Mesenchymal stem cell (in vitro differentiated cells and primary cell): ENCODE results near the gene CCDC158.
A peak's percentile ranks its signal among the peaks of the same experiment; 100 is the strongest.

Experiments used
- DNase-seq: peaks from one replicate; pipeline ENCODE4 v3.0.0-alpha.2; 2013
- H2AFZ ChIP-seq: one replicate; pipeline ENCODE4 v1.6.1; 2013; ENCODE audit warnings: low read depth, mild to moderate bottlenecking, control low read depth, inconsistent platforms, low read length, moderate library complexity
- H2AK5ac ChIP-seq: 2 replicates; pipeline ENCODE4 v1.6.1; 2013; ENCODE audit warnings: low read length, moderate library complexity, mild to moderate bottlenecking, inconsistent platforms; ENCODE audit not compliant: severe bottlenecking
- H2BK120ac ChIP-seq: one replicate; pipeline ENCODE4 v1.6.1; 2013; ENCODE audit warnings: low read depth, mild to moderate bottlenecking, inconsistent platforms, low read length, moderate library complexity
- H2BK12ac ChIP-seq, 2 experiments: one replicate each; pipeline ENCODE4 v1.6.1; 2013; ENCODE audit warnings: inconsistent platforms in 2 of 2, low read length in 2 of 2, mild to moderate bottlenecking in 2 of 2, moderate library complexity in 2 of 2, control low read depth in 1 of 2
- H2BK15ac ChIP-seq: one replicate; pipeline ENCODE4 v1.6.1; 2013; ENCODE audit warnings: mild to moderate bottlenecking, low read depth, inconsistent platforms; ENCODE audit not compliant: poor library complexity, severe bottlenecking
- H2BK5ac ChIP-seq: 2 replicates; pipeline ENCODE4 v1.6.1; 2013; ENCODE audit warnings: low read depth, mild to moderate bottlenecking, low read length, control low read depth, inconsistent platforms; ENCODE audit not compliant: poor library complexity, severe bottlenecking
- H3K14ac ChIP-seq, 2 experiments: one replicate each; pipeline ENCODE4 v1.6.1; 2013; ENCODE audit warnings: inconsistent platforms in 2 of 2, low read length in 2 of 2, control low read depth in 1 of 2, mild to moderate bottlenecking in 1 of 2, moderate library complexity in 1 of 2
- H3K18ac ChIP-seq, 2 experiments: one replicate each; pipeline ENCODE4 v1.6.1; 2013; ENCODE audit warnings: inconsistent platforms in 2 of 2, low read length in 2 of 2, control low read depth in 1 of 2, low read depth in 1 of 2, mild to moderate bottlenecking in 1 of 2
- H3K23ac ChIP-seq, 2 experiments: one replicate each; pipeline ENCODE4 v1.6.1; 2013; ENCODE audit warnings: inconsistent platforms in 2 of 2, low read length in 2 of 2, mild to moderate bottlenecking in 2 of 2, moderate library complexity in 2 of 2, control low read depth in 1 of 2
- H3K27ac ChIP-seq: 2 replicates; pipeline ENCODE4 v1.5.1; 2013; ENCODE audit warnings: mild to moderate bottlenecking, moderate library complexity, low read length, control low read depth, inconsistent platforms; ENCODE audit not compliant: poor library complexity, severe bottlenecking
- H3K27me3 ChIP-seq, 2 experiments: 2 replicates each; pipeline versions ENCODE4 v1.6.1 to v1.7.0; 2013; ENCODE audit warnings: low read length in 2 of 2, mild to moderate bottlenecking in 2 of 2, moderate library complexity in 2 of 2, control low read depth in 1 of 2, inconsistent platforms in 1 of 2; ENCODE audit not compliant: control insufficient read depth in 1 of 2, insufficient read depth in 1 of 2
- H3K36me3 ChIP-seq, 2 experiments: 2 replicates each; pipeline versions ENCODE4 v1.6.1 to v1.7.0; 2013; ENCODE audit warnings: low read length in 2 of 2, control low read depth in 1 of 2, inconsistent platforms in 1 of 2, low read depth in 1 of 2, mild to moderate bottlenecking in 1 of 2; ENCODE audit not compliant: insufficient read depth in 2 of 2, control insufficient read depth in 1 of 2
- H3K4ac ChIP-seq, 2 experiments: one replicate each; pipeline ENCODE4 v1.6.1; 2013; ENCODE audit warnings: inconsistent platforms in 2 of 2, low read length in 2 of 2, mild to moderate bottlenecking in 2 of 2, moderate library complexity in 2 of 2, control low read depth in 1 of 2, low read depth in 1 of 2
- H3K4me1 ChIP-seq: 2 replicates; pipeline ENCODE4 v1.6.1; 2013; ENCODE audit warnings: low read depth, low read length, control low read depth; ENCODE audit not compliant: control insufficient read depth, insufficient read depth
- H3K4me2 ChIP-seq: 2 replicates; pipeline ENCODE4 v1.6.1; 2013; ENCODE audit warnings: low read length, mild to moderate bottlenecking, inconsistent platforms; ENCODE audit not compliant: poor library complexity, severe bottlenecking
- H3K4me3 ChIP-seq, 2 experiments: 2 replicates each; pipeline versions ENCODE4 v1.5.1 to v1.7.0; 2013; ENCODE audit warnings: low read length in 2 of 2, mild to moderate bottlenecking in 2 of 2, control low read depth in 1 of 2, low read depth in 1 of 2; ENCODE audit not compliant: insufficient read depth in 1 of 2
- H3K79me1 ChIP-seq: replicated peaks from 2 replicates; pipeline ENCODE4 v1.6.1; 2013; ENCODE audit warnings: mild to moderate bottlenecking, control low read depth, low read length, inconsistent platforms; ENCODE audit not compliant: poor library complexity, severe bottlenecking
- H3K9ac ChIP-seq: 2 replicates; pipeline ENCODE4 v1.7.0; 2013; ENCODE audit warnings: mild to moderate bottlenecking, low read length, moderate library complexity
- H3K9me3 ChIP-seq: 2 replicates; pipeline ENCODE4 v1.7.0; 2013; ENCODE audit warnings: mild to moderate bottlenecking, low read length; ENCODE audit not compliant: control insufficient read depth
- H4K8ac ChIP-seq: one replicate; pipeline ENCODE4 v1.6.1; 2013; ENCODE audit warnings: inconsistent platforms, mild to moderate bottlenecking, low read length, moderate library complexity
- H4K91ac ChIP-seq: one replicate; pipeline ENCODE4 v1.6.1; 2013; ENCODE audit warnings: mild to moderate bottlenecking, low read length, inconsistent platforms
- WGBS: methylation state at CpG from one replicate; pipeline ENCODE4 v1.1.7; 2013; ENCODE audit warnings: mixed read lengths; 5-methylcytosine and 5-hydroxymethylcytosine counted together

Gene CCDC158

GRCh38 chr4:76365636-76366035, 55.3 kb downstream of the CCDC158 start:
- Histone ChIP-seq H3K4me3 (no peak overlapping the region), H4K8ac (no peak overlapping the region), H3K4ac (peak overlapping the region in 1 of 2 experiments; percentile 28), H3K27me3 (peaks cover 0 to 5% of the 10 kb centered on the region in 2 experiments), H3K18ac (no peak overlapping the region), H2BK15ac (no peak overlapping the region), H2BK5ac (no peak overlapping the region), H3K27ac (no peak overlapping the region), H3K9me3 (no peaks in the 10 kb centered on the region), H3K23ac (no peak overlapping the region), H3K79me1 (no peaks in the 10 kb centered on the region), H2AFZ (no peak overlapping the region), H3K4me1 (no peaks in the 10 kb centered on the region), H2AK5ac (no peak overlapping the region), H2BK120ac (no peak overlapping the region), H4K91ac (no peak overlapping the region), H3K14ac (no peak overlapping the region), H2BK12ac (no peak overlapping the region), H3K4me2 (no peak overlapping the region), H3K36me3 (no peaks in the 10 kb centered on the region), H3K9ac (no peak overlapping the region)
- no peak for DNase-seq
- 85% methylated on average over 2 of the region's 3 CpGs for WGBS

- Histone ChIP-seq H2AK5ac (no peak overlapping the region), H2AFZ (no peak overlapping the region), H3K4me3 (no peak overlapping the region), H3K23ac (no peak overlapping the region), H3K36me3 (no peaks in the 10 kb centered on the region), H3K9me3 (peaks cover 3% of the 10 kb centered on the region), H3K18ac (no peak overlapping the region), H2BK15ac (no peak overlapping the region), H3K14ac (no peak overlapping the region), H2BK12ac (no peak overlapping the region), H3K4ac (no peak overlapping the region), H3K79me1 (no peaks in the 10 kb centered on the region), H3K4me1 (no peaks in the 10 kb centered on the region), H2BK5ac (no peak overlapping the region), H3K27me3 (no peaks in the 10 kb centered on the region), H4K8ac (no peak overlapping the region), H3K27ac (no peak overlapping the region), H3K4me2 (no peak overlapping the region), H4K91ac (no peak overlapping the region), H2BK120ac (no peak overlapping the region), H3K9ac (no peak overlapping the region)
- no peak for DNase-seq
- 72% methylated on average over 2 of the region's 3 CpGs for WGBS
Observed at GRCh38 chr4:76364763-76365162, 56.2 kb downstream of the CCDC158 start.

GRCh38 chr4:76363556-76364290, 57.2 kb downstream of the CCDC158 start:
- no peak overlapping the region for H4K8ac ChIP-seq
- H3K4me3 ChIP-seq = no peak overlapping the region
- no peak overlapping the region for H2BK12ac ChIP-seq
- H2BK5ac ChIP-seq = no peak overlapping the region
- no peaks in the 10 kb centered on the region for H3K4me1 ChIP-seq
- no peak overlapping the region for H3K4me2 ChIP-seq
- no peak overlapping the region for H3K9ac ChIP-seq
- H2AFZ ChIP-seq = no peak overlapping the region
- no peak overlapping the region for H3K27ac ChIP-seq
- H3K36me3 ChIP-seq = no peaks in the 10 kb centered on the region
- H3K18ac ChIP-seq = no peak overlapping the region
- no peak overlapping the region for H4K91ac ChIP-seq
- H3K23ac ChIP-seq = no peak overlapping the region
- H3K27me3 ChIP-seq = no peaks in the 10 kb centered on the region
- no peaks in the 10 kb centered on the region for H3K79me1 ChIP-seq
- no peak overlapping the region for H3K4ac ChIP-seq
- no peak overlapping the region for H2AK5ac ChIP-seq
- WGBS = 77% methylated on average over 6 of the region's 6 CpGs
- H2BK120ac ChIP-seq = no peak overlapping the region
- H2BK15ac ChIP-seq = no peak overlapping the region
- no peak overlapping the region for H3K14ac ChIP-seq
- DNase-seq = no peak
- H3K9me3 ChIP-seq = peaks cover 9% of the 10 kb centered on the region

GRCh38 chr4:76361689-76362412, 59.1 kb downstream of the CCDC158 start:
- 100% methylated on average over 2 of the region's 3 CpGs for WGBS
- no peak overlapping the region for H2BK5ac ChIP-seq
- H2BK120ac ChIP-seq = no peak overlapping the region
- no peak overlapping the region for H3K4me2 ChIP-seq
- no peak overlapping the region for H3K18ac ChIP-seq
- no peak for DNase-seq
- H3K4ac ChIP-seq = no peak overlapping the region
- H2AFZ ChIP-seq = no peak overlapping the region
- H3K27ac ChIP-seq = no peak overlapping the region
- no peak overlapping the region for H3K14ac ChIP-seq
- no peak overlapping the region for H3K4me3 ChIP-seq
- no peak overlapping the region for H2BK12ac ChIP-seq
- H4K8ac ChIP-seq = no peak overlapping the region
- H3K9me3 ChIP-seq = peaks cover 9% of the 10 kb centered on the region
- H3K9ac ChIP-seq = no peak overlapping the region
- H2AK5ac ChIP-seq = no peak overlapping the region
- H3K79me1 ChIP-seq = no peaks in the 10 kb centered on the region
- H3K4me1 ChIP-seq = no peaks in the 10 kb centered on the region
- no peaks in the 10 kb centered on the region for H3K27me3 ChIP-seq
- no peak overlapping the region for H2BK15ac ChIP-seq
- H3K23ac ChIP-seq = no peak overlapping the region
- H4K91ac ChIP-seq = no peak overlapping the region
- H3K36me3 ChIP-seq = no peaks in the 10 kb centered on the region
